Gastrocnemius medialis (tissue), 4 donors: ENCODE results near the gene RUFY1.

Experiments used
- POLR2A ChIP-seq, 2 donors: fragments of 450-650 bp; IDR thresholded peaks; one replicate each; pipeline ENCODE4 v1.6.1; 2017; ENCODE audit warnings: antibody characterized with exemption in 2 of 2, mild to moderate bottlenecking in 2 of 2, moderate library complexity in 2 of 2
- TF ChIP-seq, protein P1 (sequence below), 5 experiments: fragments of 450-650 bp in 3 of 5; fragments of 200-600 bp in 2 of 5; sonication (generic) in 2 of 5; IDR thresholded peaks in 4 of 5; conservative IDR thresholded peaks in 1 of 5; 1 replicate in 4 of 5; 2 replicates in 1 of 5; pipeline ENCODE4 v1.5.1; 2016 to 2019; ENCODE audit warnings: antibody characterized with exemption in 5 of 5, mild to moderate bottlenecking in 3 of 5, moderate library complexity in 3 of 5

DNA sequence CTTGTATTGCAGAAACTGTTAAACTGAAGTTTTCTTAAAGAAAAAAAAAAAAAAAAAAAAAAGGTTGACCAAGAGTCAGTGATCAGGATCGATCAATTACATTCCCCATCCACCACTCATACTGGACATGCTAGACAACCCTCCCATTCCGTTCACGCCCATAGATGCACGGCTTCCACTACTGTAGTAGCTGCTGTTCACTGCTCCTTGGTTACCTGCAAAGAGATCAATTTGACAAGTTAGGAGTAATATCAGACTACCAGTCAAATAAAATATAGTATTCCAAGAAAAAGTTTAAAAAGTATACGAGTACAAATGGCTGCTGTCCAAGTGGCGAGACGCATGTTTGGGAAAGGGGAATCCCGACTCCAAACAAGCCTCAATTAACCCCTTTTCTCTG is 64.4 kb downstream of the RUFY1 start:
- TF ChIP-seq, protein P1, sequence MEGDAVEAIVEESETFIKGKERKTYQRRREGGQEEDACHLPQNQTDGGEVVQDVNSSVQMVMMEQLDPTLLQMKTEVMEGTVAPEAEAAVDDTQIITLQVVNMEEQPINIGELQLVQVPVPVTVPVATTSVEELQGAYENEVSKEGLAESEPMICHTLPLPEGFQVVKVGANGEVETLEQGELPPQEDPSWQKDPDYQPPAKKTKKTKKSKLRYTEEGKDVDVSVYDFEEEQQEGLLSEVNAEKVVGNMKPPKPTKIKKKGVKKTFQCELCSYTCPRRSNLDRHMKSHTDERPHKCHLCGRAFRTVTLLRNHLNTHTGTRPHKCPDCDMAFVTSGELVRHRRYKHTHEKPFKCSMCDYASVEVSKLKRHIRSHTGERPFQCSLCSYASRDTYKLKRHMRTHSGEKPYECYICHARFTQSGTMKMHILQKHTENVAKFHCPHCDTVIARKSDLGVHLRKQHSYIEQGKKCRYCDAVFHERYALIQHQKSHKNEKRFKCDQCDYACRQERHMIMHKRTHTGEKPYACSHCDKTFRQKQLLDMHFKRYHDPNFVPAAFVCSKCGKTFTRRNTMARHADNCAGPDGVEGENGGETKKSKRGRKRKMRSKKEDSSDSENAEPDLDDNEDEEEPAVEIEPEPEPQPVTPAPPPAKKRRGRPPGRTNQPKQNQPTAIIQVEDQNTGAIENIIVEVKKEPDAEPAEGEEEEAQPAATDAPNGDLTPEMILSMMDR (IDR thresholded peaks at IDR 0.05 in 4 of 5, conservative IDR thresholded peaks at IDR 0.05 in 1 of 5) = no peak
- TF ChIP-seq POLR2A (IDR thresholded peaks at IDR 0.05) = no peak
